ENCODE measurements around the gene FFAR2.

FFAR2 gene

DNA sequence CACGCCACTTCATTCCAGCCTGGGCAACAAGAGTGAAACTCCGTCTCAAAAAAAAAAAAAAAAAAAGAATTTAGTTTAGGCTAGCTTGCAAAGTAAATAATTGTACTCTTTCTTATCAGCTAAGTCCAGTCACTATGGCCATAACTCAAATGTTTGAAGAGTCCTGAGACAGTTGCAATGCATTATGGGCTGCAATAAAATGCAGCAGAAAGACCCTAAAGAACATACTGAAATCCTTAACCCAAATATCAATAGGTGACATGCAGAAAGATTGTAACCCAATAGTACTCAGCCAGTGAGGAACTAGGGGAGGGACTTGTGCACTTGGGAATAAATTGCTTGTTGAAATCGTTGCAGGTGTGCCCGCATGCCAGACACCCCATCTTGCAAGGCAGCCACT lies 20.9 kb upstream of the FFAR2 start:
- no peak for DNase-seq

DNA sequence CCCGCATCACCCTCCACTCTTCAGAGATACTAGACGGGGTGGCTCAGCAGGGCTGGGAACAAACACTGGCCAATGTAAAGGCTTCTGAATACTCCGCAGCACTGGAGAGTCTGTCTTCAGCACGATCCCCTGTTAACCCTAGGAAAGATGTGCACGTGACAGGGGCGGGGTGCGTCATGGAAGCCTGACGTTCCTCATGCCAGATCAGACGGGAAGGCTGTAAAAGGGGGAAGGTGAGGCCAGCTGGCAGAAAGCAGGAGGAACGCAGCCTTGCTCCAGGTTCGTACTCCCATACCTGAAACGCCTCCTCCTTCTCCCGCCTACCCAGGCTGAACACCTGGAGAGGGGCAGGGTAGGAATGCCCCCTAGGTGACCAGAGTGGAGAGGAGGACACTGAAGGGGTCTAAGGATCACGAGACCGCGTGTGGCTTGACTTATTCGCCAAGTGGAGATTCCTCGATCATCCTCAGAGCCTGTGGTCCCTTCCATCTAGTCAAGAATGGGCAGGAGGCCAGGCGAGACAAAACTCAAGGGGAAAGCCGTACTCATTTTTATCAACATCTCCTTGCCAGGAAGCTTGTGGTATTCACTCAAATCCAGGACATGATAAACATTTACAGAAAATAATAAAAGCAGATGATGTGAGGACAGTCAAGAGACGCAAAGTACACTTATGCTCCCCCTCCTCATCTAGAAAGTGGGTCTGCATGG lies 18.2 kb upstream of the FFAR2 start:
- no peak for DNase-seq

DNA sequence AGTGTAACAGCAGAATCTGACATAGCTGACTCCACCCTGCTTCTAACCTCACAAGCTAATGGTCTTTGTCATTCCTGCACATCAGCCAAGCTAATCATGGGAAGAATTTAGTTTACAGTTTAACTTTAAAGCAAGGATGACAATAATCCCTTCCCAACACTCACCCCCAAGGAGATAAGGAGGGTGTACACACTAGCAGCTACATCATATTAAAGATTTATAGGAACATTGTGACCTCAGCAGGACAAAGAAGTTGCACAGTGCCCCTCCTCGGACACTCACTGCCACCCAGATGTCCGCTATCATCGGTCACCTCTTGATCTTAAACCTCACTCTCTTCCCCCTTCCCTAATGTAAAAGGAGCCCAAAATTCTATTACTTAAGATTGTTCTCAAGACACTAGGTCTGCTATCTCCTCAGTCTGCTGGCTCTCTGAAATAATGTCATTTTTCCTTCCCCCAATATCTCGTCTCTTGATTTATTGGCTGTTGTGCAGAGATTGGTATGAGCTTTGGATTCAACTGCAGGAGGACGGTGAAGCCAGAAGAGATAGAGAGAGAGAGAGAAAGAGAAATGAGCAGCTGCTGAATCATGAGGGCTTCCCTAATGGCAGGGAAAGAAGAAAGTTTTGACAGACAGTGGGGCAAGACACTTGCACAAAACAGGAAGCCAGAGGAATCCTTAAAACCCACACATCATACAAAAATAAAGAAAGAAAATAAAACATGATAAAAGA lies 17.5 kb upstream of the FFAR2 start:
- peak; percentile 81 for DNase-seq

DNA sequence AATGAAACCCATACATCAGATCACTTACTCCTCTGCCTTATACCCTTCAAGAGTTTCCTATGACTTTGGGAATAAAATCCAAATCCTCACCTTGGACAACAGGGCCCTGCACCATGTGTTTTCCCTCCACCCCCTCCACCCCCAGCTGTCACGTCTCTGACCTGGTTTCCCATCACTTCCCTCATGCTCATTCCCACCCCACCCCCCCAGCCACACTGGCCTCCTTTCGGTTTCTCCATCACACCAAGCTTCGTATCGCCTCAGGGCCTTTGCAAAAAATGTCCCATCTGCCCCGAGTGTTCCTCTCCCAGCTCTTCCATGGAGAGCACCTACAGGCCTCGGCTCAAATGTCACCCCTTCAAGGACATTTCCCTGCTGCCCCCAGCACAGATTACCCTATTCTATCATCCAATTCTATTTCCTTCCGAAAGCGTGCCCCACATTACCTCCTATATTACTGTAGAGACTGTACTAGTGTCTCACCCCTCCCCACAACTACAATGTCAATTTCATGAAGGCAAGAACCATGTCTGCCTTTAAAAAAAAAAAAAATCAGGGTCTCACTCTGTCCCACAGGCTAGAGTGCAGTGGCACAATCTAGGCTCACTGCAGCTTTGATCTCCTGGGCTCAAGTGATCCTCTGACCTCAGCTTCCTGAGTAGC lies 16.8 kb upstream of the FFAR2 start:
- DNase-seq, result no peak

DNA sequence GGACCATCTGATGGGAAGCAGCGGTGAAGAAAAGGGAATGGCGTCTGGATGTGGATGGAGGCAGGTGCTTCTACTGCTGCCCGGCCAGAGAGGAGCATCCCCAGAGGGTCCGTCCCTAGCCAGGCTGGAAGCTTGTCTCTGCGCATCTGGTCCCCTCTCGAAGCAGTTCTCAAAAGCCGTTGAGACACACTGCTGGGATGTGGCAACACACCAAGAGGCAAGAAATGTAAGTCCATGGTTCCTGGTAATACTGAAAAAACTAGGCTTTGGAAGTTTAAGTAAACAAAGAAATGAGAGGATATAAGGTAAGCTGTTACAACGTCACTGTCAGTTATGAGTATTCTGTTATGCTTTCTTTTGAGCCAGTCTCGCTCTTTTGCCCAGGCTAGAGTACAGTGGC lies 15.1 kb upstream of the FFAR2 start:
- DNase-seq, result no peak

DNA sequence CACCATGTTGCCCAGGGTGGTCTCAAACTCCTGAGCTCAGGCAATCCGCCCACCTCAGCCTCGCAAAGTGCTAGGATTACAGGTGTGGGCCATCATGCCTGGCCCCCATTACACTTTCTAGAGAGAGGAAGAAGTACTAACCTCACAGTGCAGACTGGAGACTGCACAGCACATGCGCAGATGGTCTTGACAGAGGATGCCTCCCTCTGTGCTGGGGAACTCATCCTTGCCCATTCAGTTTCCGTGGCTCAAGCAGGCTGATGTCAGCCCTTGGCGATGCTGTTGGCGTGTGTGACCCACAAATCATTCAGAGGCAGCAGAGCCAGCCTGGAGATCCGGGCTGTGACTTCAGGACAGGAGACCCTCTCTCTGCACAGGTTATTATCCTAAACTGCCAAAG lies 14.6 kb upstream of the FFAR2 start:
- no peak for DNase-seq

DNA sequence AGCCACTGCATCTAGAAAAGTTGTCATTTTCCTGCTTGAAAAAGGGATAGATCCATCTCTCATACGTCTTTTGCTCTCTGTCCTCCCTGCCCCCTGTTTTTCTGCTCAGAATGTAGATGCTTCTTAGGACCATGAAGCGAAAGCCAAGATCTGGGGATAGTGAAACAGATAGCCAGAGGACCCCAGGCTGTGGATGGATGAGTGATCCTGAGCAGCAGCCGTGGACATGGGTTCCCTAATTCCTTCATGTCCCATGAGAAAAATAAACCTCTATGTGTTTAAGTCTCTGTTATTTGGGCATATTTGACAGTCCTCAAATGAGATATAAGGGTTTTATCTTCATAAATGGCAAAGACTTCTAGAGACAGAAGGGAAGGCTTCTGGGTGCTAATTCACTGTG lies 12.2 kb upstream of the FFAR2 start:
- no peak for DNase-seq

DNA sequence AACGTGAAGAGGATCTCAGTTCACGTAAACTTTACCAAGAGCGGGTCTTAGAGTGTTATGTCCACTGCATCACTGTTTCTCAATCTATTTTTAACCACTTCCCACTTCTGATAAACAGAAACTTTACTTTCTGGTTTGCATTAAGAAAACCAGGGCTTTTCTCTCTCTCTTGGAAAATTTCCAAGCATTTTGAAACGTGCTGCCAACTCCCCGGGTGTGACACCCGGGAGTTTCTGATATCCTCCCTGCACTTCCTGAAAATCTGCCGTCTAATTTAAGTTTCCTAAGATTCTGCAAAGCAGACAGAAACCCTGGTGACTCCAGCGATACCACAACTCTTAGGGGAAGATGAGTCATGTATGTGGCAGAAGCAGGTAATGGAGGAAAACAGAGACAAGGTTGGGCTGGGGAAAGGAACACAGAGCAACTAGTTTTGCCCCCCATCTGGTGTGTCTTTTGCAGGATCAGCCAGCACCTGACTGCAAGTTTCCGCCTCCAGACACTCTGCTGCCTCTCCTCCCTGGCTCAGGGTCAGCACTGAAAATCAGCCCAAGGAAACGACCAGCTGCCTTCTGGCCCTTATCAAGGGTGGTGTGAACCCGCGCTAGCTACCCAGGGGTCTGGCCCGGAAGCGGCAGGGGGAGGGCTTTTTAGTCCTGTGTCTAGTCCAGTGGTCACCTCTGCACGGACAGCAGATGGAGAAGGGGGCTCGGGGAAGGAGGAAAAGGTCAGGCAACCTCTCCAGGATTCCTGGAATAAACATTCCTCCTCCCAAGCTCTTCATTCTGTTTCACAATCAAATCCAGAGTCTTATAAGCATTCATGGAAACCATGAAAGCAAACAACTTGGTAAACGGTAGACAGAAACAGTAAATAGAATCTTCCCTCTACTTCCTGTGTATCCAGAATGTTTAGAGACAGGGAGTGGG lies 11.3 kb upstream of the FFAR2 start:
- peak; percentile 98 for DNase-seq

DNA sequence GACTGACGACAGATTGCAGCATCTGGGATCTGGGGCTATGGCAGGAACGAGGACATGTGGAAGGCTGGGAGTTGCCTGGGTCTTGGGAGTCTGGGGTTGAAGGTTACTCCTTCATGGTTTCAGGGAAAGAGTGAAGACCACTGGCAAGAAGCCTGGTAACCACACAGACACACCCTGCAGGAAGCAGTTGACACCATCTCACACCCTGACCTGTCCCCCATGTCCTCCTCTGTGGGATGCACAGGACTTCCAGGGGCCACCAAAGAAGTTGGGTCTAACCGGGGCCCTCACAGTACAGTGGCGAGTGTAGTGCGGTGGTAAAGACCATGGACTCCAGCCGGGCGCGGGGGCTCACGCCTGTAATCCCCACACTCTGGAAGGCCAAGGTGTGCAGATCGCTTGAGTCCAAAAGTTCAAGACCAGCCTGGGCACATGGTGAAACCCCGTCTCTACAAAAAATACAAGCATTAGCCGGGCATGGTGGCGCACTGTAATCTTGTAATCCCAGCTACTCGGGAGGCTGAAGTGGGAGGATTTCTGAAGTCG lies 10.6 kb upstream of the FFAR2 start:
- no peak for DNase-seq

DNA sequence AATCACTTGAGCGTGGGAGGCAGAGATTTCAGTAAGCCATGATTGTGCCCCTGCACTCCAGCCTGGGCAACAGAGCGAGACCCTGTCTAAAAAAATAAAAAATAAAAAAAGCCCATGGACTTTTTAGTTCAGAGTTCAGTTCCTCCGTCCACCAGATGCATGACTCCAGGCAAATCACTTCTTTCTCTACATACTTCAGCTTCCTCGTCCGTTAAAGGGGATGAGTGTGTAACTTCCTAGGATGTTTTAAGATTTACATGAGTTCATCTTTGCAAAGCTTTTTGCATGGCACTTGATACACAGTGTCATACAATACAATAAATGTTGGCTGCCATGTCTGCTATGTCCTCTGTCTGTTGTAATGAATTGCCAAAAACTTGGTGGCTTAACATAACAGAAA lies 10.0 kb upstream of the FFAR2 start:
- DNase-seq, result no peak

DNA sequence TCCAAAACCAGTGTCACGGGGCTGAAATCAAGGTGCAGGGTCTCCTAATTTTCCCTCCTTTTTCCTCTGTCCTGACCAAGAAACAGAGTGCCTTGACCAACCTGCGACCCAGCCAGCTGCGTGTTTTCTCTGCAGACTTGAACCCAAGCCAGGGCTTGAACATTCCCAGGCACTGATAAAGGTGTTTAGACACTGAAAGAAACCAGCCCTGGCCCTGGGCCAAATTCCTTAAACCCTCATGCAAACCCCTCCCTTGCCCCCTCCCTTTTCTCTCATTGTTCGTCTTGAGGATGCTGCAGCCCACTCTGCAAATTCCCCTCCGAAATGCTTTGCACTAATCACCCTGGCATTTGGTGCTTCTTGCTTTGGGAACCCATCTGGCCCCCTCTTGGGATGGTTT lies 9.5 kb upstream of the FFAR2 start:
- DNase-seq, result no peak

DNA sequence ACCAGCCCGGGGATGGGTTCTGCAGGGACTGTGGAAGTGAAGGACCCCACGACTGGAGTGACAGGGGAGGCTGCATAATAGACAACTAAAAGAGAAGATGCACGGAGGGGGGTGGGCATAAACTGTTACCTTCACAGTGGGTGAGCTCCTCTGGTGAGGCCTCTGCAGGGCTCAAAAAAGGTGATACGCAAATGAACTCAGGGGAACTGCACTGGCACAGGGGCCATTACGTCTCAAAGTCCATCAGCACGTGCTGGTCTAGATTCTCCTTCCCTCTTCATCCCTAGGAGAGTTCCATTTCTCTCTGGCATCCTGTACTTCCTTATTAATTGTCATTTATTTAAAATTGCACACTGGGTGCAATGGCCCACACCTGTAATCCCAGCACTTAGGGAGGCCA lies 8.1 kb upstream of the FFAR2 start:
- no peak for DNase-seq

DNA sequence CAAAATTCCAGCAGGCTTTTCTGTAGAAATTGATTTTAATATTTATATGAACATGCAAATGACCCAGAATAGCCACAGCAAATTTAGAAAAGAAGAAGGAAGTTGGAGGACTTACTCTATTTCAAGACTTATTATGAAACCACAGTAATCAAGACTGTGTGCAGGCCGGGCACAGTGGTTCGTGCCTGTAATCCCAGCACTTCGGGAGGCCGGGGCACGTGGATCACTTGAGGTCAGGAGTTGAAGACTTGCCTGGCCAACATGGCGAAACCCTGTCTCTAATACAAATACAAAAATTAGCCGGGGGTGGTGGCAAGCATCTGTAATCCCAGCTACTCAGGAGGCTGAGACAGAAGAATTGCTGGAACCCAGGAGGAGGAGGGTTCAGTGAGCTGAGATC lies 6.0 kb upstream of the FFAR2 start:
- peak; percentile 99 for DNase-seq

DNA sequence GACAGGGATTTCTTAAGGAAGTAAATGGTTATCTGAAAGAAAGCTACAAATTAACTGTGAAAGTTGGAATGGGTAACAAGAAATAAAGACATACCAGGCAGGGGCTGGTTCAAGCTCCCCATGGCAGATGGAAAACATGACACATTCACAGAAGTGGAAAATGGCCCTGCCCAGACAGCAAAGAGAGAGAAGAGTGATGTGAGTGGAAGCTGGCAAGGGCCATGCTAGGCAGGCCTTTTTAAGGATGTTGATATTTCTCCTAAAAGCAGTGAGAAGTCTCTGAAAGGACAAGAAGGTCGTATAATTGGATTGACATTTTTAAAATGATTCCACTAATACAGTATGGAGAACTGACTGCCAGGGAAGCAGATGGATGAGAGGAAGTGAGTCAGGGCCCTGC lies 3.3 kb upstream of the FFAR2 start:
- DNase-seq, result no peak

DNA sequence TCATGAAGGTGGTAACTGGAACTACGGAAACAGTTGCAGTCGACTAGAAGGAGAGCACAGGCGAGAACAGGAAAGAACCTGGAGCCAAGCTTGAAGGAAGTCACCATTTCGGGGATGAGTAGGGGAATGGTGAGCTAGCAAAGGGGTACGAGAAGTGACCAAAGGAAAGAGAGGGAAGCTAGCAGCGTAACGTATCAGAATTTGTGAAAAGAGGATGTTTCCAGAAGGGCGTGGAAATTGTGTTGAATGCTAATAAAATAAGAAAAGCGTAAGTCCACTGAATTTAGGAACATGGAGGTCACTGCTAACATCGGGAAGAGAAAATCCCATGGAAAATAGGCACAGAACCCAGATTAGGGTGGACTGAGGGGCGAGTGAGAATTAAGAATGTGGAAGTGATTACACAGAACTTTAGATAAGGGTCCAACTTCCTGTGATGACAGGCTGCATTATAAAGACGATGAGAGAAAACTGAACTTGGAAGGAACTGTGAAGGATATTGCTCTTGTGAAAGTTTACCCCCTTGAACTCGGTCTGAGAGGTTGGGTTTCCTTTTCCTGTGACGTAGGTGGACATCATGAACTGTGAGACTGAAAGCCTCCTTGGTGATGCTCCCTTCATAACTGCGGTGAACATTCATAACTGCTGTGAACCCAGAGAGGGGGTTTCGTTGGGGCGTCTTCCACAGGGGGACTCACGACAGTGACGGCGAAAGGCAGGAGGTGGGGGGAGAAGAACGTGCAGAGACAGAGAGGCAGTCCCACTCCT lies 2.0 kb upstream of the FFAR2 start:
- peak; percentile 85 for DNase-seq

DNA sequence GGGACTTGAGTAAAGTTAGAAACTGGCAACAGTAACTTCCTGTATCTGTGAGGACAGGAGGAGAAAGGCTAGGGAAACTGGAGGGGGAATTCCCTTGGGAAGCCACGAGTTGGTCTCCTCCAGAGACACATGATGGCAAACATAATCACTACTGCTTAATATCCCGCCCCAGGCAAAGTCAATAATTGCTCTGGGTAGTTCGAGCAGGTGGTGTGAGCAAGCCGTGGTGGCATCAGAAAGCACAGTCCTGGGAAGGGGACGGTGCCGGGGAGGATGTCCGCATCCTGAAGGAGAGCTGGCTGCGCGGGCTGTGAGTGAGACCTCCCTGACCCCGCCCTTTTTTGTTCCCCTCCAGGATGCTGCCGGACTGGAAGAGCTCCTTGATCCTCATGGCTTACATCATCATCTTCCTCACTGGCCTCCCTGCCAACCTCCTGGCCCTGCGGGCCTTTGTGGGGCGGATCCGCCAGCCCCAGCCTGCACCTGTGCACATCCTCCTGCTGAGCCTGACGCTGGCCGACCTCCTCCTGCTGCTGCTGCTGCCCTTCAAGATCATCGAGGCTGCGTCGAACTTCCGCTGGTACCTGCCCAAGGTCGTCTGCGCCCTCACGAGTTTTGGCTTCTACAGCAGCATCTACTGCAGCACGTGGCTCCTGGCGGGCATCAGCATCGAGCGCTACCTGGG lies 1.4 kb downstream of the FFAR2 start:
- no peak for DNase-seq

DNA sequence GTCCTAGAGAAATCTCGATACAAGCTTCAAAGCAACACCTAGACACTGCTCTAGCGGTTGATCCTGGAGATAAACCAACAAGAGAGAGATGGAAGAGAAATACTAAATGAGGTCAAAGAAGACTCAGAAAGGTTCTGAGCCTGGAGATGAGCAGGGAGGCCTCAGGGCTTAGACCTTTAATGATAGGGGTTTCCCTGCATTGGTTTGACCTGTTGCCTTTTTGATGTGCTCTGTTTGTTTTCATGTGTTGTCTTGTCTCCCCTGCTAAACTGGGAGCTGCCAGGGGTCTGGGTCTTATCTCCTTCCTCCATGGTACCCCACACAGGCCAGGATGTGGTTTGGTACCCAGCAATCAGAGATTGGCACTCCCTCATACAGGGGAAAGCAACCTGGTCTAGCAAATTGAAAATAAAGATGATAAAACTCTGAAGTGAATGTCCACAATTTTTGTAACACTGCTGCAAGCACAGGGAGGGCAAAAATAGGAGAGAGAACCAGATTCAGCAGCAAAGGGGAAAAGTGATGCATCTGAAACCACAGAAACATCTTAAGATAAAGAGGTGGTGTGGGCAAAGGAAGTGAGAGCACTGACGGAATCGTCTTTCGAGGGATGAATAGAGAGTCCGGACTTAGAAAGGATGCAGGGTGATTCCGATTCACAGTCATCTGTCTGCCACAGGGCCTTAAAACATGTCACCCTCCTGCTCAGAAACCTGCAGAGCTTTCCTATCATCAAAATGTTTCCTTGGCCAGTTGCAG lies 3.5 kb downstream of the FFAR2 start:
- peak; percentile 71 for DNase-seq

DNA sequence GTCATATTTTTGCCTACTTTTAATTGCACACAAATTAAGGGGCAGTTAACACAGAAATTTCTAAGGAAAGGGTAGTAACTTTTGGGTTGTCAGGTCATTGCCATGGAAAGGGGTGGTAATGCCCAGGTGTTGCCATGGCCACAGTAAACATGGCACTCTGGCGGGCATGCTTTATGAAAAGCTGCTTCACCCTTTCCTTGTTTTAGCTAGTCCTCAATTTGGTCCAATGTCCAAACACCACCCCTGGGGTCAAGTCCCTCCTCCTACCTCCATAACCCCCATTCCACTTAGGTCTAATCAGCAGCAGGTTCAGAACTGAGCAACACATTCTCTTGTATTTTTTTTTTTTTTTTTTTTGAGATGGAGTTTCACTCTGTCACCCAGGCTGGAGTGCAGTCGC lies 6.6 kb downstream of the FFAR2 start:
- DNase-seq, result no peak

DNA sequence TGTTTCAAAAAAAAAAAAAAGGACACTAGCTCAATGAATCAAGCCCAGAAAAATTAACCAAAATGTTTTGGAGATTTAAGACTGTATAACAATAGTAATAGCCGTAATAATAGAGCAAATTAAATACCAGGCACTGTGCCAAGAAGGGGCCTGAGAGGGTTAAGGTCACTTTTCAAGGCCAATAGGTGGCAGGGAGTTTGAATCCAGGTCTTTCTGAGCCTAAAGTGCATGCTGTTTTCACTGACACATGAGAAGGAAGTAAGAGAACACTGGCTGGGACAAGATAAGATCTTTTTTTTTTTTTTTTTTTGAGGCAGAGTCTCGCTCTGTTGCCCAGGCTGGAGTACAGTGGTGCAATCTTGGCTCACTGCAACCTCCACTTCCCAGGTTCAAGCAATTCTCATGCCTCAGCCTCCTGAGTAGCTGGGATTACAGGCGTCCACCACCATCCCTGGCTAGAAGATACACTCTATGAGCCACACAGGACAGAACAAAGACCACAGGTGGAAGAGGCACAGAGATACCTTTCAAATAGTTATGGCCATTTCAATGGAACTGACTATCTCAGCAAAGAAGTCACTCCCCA lies 7.7 kb downstream of the FFAR2 start:
- DNase-seq, result no peak

DNA sequence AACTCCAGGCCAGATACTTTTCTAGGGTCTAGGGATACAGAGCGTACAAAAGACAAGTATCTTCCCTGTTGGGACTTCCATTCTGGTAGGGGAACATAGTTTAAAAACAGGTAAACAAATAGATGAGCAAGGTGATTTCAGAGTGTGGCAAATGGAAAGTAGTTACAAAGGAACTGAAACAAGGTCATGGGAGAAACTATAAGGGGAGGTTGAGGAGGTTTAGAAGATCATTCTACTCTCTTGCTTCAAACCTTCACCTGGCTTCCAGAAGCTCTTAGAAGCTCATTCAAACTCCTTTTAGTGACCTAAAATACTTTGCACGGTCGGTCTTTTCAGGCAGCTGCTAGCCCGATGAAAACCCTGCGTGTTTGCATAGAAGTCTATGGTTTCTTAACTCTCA lies 9.1 kb downstream of the FFAR2 start:
- no peak for DNase-seq

Data from MV-4-11 (cell line).